Neural crest cell (in vitro differentiated cells): ENCODE measurements around the gene MMD. TPM values are rescaled to one million over a fixed set of nuclear protein-coding genes. Genes with fewer than 3 reads are reported as not detected.

ENCODE experiments used
- DNase-seq: peaks from one replicate; pipeline ENCODE4 v3.0.0; 2021; ENCODE audit warnings: low read depth, mixed read lengths, low spot score
- H3K27ac Mint-ChIP-seq: one replicate; pipeline ENCODE4 v1.8.0; 2021; ENCODE audit warnings: mild to moderate bottlenecking, mixed read lengths; ENCODE audit not compliant: unreplicated experiment
- H3K27me3 Mint-ChIP-seq: 2 replicates; pipeline ENCODE4 v1.8.0; 2021; ENCODE audit warnings: low read depth, mild to moderate bottlenecking, mixed read lengths
- H3K36me3 Mint-ChIP-seq: 2 replicates; pipeline ENCODE4 v1.8.0; 2021; ENCODE audit warnings: low read depth, mild to moderate bottlenecking, mixed read lengths
- H3K4me1 Mint-ChIP-seq: 2 replicates; pipeline ENCODE4 v1.8.0; 2021; ENCODE audit warnings: mixed read lengths
- H3K4me3 Mint-ChIP-seq: one replicate; pipeline ENCODE4 v1.8.0; 2021; ENCODE audit warnings: mild to moderate bottlenecking, mixed read lengths
- H3K9me3 Mint-ChIP-seq: 2 replicates; pipeline ENCODE4 v1.8.0; 2021; ENCODE audit warnings: mixed read lengths
- CTCF ChIP-seq: fragments of 200-600 bp; sonication (generic); conservative IDR thresholded peaks from 2 replicates; pipeline ENCODE4 v1.5.0; 2021; ENCODE audit warnings: antibody characterized with exemption, mild to moderate bottlenecking
- total RNA-seq: library from RNA; stranded (reverse); gene quantifications from 2 replicates; pipeline ENCODE4 v1.2.1, GENCODE V29; 2021

Gene MMD
- total RNA-seq, 1 donor from 2014 or later: 46.6 TPM

- peaks cover 2% of the 10 kb centered on the region for H3K9me3 Mint-ChIP-seq
- no peaks in the 10 kb centered on the region for H3K27me3 Mint-ChIP-seq
- no peak overlapping the region for H3K27ac Mint-ChIP-seq
- no peak overlapping the region for H3K4me3 Mint-ChIP-seq
- H3K36me3 Mint-ChIP-seq: no peaks in the 10 kb centered on the region
- no peak for TF ChIP-seq CTCF
- H3K4me1 Mint-ChIP-seq: peaks cover 5% of the 10 kb centered on the region
- DNase-seq: no peak
Observed at GRCh38 chr17:55345132-55345531, 76.5 kb downstream of the MMD start.

GRCh38 chr17:55344514-55344997 lies 77.1 kb downstream of the MMD start:
- Mint-ChIP-seq H3K4me1 (peaks cover 5% of the 10 kb centered on the region), H3K27ac (no peak overlapping the region), H3K27me3 (no peaks in the 10 kb centered on the region), H3K4me3 (no peak overlapping the region), H3K9me3 (peaks cover 2% of the 10 kb centered on the region), H3K36me3 (no peaks in the 10 kb centered on the region)
- no peak for TF ChIP-seq CTCF
- no peak for DNase-seq

- Mint-ChIP-seq H3K36me3 (no peaks in the 10 kb centered on the region), H3K4me3 (no peak overlapping the region), H3K9me3 (peaks cover 2% of the 10 kb centered on the region), H3K27me3 (no peaks in the 10 kb centered on the region), H3K27ac (no peak overlapping the region), H3K4me1 (peaks cover 5% of the 10 kb centered on the region)
- no peak for TF ChIP-seq CTCF
- no peak for DNase-seq
Observed at GRCh38 chr17:55343900-55344513, 77.6 kb downstream of the MMD start.

GRCh38 chr17:55342800-55343585 lies 78.6 kb downstream of the MMD start:
- no peak for DNase-seq
- TF ChIP-seq CTCF: no peak
- Mint-ChIP-seq H3K9me3 (peaks cover 6% of the 10 kb centered on the region), H3K4me1 (no peaks in the 10 kb centered on the region), H3K27me3 (no peaks in the 10 kb centered on the region), H3K36me3 (no peaks in the 10 kb centered on the region), H3K4me3 (no peak overlapping the region), H3K27ac (no peak overlapping the region)

Other genes starting within 250 kb of the MMD start
- not detected in 2 replicates for gene HLF, start 156.9 kb downstream of the MMD start, total RNA-seq
- not detected in 2 replicates for gene SMIM36, start 89.6 kb upstream of the MMD start, total RNA-seq